ENCODE data around the gene TPGS2.

DNA sequence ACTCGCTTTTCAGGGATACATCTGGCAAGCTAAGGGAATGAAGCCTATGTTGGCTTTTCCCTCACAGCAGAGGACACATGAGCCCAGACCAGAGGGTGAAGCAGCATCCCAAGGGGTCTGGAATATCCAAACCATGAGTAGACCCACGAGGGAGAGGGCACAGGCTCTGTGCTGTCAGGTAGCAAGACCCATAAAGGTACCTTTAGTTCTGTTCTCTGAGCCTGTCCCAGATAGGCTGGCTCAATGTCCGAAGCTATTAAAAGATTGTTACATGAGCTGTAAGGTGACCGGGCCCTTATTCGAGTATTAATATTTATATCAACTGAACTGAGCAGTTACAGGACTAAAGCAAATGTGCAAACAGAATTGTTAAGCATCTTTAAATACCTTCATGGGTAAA lies 52.2 kb downstream of the TPGS2 start:
- TF ChIP-seq, protein P1, sequence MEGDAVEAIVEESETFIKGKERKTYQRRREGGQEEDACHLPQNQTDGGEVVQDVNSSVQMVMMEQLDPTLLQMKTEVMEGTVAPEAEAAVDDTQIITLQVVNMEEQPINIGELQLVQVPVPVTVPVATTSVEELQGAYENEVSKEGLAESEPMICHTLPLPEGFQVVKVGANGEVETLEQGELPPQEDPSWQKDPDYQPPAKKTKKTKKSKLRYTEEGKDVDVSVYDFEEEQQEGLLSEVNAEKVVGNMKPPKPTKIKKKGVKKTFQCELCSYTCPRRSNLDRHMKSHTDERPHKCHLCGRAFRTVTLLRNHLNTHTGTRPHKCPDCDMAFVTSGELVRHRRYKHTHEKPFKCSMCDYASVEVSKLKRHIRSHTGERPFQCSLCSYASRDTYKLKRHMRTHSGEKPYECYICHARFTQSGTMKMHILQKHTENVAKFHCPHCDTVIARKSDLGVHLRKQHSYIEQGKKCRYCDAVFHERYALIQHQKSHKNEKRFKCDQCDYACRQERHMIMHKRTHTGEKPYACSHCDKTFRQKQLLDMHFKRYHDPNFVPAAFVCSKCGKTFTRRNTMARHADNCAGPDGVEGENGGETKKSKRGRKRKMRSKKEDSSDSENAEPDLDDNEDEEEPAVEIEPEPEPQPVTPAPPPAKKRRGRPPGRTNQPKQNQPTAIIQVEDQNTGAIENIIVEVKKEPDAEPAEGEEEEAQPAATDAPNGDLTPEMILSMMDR (IDR thresholded peaks at IDR 0.05), result no peak
- no peak for TF ChIP-seq POLR2A (IDR thresholded peaks at IDR 0.05)
